Vein endothelial cell (primary cell): ENCODE measurements around the gene ZNF441. TPM values are rescaled to one million over a fixed set of nuclear protein-coding genes. Genes with fewer than 3 reads are reported as not detected.

Source experiments
- total RNA-seq: library from RNA; depleted of rRNA; stranded (reverse); fragments of >200 nt; gene quantifications from 2 replicates; pipeline ENCODE4 v1.2.3, GENCODE V29; 2012

ZNF441 gene
- total RNA-seq: 5.6 and 6.4 TPM in 2 replicates

DNA sequence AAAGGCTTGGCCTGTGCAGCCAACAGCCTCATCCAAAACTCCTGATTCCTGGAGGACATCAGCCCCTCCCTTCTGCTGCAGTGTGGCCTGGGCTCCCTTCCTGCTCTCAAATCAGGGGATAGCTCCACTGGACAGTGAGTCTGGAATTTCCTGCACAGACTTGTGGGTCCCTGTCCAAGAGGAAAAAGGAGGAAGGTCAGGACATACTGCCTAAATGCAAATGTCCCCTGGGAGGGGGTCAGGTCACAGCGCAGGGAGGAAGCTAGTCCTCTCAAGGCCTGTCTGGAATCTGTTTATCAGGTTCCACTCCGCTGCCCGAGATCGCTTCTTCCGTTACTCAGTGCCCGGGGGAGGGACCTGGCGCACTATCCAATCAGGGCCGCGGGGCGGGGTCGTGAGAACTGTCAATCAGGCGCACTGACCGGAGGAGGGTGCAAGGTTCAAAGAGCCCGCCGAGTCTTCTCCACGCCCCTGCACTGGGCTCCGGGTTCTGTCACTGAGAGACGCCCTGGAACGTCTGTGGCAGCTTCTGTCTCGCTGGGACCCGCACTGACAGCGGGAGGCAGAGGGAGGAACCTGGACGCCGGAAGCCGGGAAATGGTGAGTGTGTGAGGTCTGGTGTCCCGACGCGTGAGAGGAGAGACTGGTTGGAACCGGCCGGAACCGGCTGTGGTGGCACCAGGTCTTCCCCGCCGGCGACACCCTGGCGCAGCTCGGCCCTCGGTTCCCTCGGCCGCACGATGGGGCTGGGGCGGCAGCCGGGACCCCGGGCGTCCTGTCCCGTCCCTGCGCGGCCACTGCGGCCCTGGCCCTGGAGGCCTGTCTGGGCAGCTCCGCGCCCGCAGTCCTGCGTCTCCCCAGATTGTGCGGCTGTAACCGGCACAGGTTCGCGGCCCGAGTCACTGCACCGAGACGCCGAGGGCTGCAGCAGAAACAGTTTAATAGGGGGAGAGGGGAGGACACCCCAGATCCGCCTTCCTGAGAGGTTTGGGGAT lies at the start of gene ZNF441:
TSS of gene ZNF441 (plus strand) at position 404 of the 995 bp plus-strand sequence. CDS start at position 598, 194 bp downstream.

DNA sequence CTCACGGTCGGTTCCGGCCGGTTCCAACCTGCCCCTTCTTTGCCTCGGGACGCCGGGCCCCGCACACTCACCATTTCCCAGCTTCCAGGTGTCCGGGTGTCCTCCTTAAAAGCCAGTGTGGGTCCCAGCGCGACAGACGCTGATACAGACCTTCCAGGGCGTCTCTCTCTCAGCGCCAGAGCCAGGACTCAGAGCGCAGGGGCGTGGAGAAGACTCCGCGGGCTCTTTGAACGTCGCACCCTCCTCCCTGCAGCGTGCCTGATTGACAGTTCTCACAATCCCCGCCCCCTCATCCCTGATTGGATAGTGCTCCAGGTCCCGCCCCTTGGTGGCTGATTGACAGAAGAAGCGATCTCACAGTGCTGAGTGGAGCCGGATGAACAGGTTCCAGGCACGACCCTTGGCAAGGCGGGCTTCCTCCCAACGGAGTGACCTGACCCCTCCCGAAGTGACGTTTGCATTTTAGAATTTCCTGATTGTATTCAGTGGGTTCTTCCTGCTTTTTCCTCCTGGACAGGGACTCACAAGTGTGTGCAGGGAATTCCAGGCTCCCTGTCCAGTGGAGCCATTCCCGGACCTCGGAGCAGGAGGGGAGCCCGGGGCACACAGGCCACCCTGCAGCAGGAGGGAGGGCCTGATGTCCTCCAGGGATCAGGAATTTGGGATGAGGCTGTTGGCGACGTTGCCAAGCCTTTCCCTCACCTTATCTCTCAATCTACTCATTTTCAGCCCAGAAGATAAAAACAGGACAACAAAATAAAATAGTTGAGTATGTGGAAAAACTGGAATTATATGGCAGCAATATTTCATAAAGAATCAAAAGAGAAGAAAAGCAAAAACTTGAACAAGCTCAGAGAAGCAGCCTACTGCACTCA lies 27.8 kb upstream of the ZNF441 start, which contains the start of gene ZNF823:
TSS of gene ZNF823 (minus strand) at position 201 of the 875 bp plus-strand sequence. CDS start at position 74, 127 bp downstream.

DNA sequence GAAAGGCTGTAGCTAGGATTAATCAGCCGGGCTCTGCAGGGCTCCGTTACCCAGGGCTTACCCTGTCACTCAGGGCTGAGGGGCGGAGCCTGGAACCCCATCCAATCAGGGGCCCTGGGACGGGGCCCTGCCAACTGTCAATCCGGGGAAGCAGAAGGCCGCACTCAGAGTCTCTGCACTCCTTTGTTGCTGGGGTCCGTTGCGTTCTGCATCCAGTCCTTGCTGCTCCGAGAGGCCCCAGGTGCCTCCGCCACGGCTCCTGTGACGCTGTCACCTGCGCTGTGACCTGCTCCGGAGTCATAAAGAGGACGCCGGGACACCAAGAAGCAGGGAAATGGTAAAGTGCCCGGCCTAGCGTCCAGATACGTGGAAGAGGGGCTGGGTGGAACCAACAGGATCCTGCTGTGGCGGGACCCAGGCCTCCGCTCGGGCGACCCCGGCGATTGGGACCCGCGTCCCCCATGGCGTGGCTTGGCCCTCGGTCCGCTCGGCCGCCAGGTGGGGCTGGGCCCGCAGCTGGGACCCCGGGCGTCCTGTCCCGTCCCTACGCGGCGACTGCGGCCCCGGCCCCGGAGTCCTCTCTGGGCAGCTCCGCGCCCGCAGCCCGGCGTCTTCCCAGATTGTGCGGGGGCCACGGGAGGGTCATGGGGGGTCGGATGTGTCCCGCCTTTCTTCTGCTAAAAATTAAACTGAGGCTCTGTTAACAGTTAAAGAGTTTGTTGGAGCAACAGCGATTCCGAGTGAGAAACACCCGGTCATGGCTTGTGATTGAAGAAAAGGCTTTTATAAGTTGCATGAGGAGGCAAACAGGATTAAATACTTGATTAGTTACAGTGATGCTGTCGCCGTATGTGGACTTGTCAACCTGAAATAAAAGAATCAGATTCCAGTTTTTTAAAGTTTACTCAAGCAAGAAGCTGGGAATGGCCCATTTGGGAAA lies 31.9 kb downstream of the ZNF441 start, which contains the start of gene ZNF491:
TSS of gene ZNF491 (plus strand) at position 133 of the 940 bp plus-strand sequence. CDS start 7,431 bp downstream, outside the sequence.

DNA sequence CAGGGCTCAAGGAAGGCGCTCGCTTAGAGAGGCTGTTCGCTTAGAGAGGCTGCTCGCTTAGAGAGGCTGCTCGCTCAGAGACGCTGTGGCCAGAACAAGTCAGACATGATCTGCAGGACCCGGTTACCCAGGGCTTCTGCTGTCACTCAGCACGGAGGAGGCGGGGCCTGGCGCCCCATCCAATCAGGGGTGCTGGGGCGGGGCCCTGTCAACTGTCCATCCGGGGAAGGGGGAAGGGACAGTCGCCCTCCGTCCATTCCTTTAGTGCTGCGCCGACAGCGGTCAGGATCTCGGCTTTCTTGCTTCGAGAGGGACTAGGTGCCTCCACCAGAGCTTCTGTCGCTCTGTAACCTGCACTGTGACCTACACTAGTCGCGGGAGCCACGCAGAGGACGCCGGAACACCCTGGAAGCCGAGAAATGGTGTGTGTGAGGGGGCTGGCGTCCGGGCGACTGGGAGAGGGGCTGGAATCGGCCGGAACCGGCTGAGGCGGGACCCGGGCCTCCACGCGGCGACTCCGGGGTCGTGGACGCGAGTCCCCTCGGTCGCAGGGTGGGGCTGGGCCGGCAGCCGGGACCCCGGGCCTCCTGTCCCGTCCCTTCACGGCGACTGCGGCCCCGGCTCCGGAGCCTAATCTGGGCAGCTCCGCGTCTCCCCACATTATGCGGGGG lies 47.4 kb downstream of the ZNF441 start, which contains the start of gene ZNF440:
TSS of gene ZNF440 (plus strand) at position 245 of the 671 bp plus-strand sequence. CDS start at position 420, 175 bp downstream.

Other genes with a start within 250 kb of the ZNF441 start
- gene ECSIT, start 237.9 kb upstream of the ZNF441 start, total RNA-seq: 24.6 and 35.6 TPM in 2 replicates
- not detected in 2 replicates for gene CNN1, start 228.1 kb upstream of the ZNF441 start, total RNA-seq
- gene ELOF1, start 207.8 kb upstream of the ZNF441 start, total RNA-seq: 35.0 and 43.4 TPM in 2 replicates
- gene ACP5, start 189.4 kb upstream of the ZNF441 start, total RNA-seq: under 0.01 TPM in 1 of 2 replicates, not detected in the other
- gene ZNF627, start 169.5 kb upstream of the ZNF441 start, total RNA-seq: 20.9 and 21.1 TPM in 2 replicates
- 6.9 and 9.9 TPM in 2 replicates for gene ZNF823, start 28.1 kb upstream of the ZNF441 start, total RNA-seq
- 0.65 and 1.8 TPM in 2 replicates for gene ZNF491, start 31.5 kb downstream of the ZNF441 start, total RNA-seq
- gene ZNF440, start 47.3 kb downstream of the ZNF441 start, total RNA-seq: 8.2 and 9.7 TPM in 2 replicates
- gene ZNF439, start 81.7 kb downstream of the ZNF441 start, total RNA-seq: 0.33 and 3.4 TPM in 2 replicates
- 3.3 and 12.8 TPM in 2 replicates for gene ZNF69, start 120.8 kb downstream of the ZNF441 start, total RNA-seq
- gene ZNF700, start 158.1 kb downstream of the ZNF441 start, total RNA-seq: 5.2 and 8.0 TPM in 2 replicates
- 0.33 and 2.4 TPM in 2 replicates for gene ZNF763, start 198.0 kb downstream of the ZNF441 start, total RNA-seq